ENCODE results near the gene TOMM7.

- TF ChIP-seq CTCF (conservative IDR thresholded peaks at IDR 0.05; ENCODE audit: low read length) (no peak), EZH2phosphoT487 (IDR thresholded peaks at IDR 0.05; ENCODE audit: borderline replicate concordance, low read depth, low read length) (no peak)
Observed at GRCh38 chr7:22776964-22777363, 45.7 kb downstream of the TOMM7 start.
